ACC112 (cell line): ENCODE measurements around the gene CCDC71.

Experiments used
- H2AFZ ChIP-seq: fragments of 200-600 bp; sonication (generic); one replicate; pipeline ENCODE4 v1.6.0; 2017; ENCODE audit warnings: antibody characterized with exemption, low read length; ENCODE audit not compliant: unreplicated experiment
- H3K27ac ChIP-seq: fragments of 200-600 bp; sonication (generic); 2 replicates; pipeline ENCODE4 v1.5.1; 2014; ENCODE audit warnings: low read depth, mild to moderate bottlenecking, antibody characterized with exemption, low read length, moderate library complexity
- H3K27me3 ChIP-seq: fragments of 200-600 bp; sonication (generic); 2 replicates; pipeline ENCODE4 v1.6.1; 2014; ENCODE audit warnings: mild to moderate bottlenecking, antibody characterized with exemption, low read length, moderate library complexity, mixed read lengths; ENCODE audit not compliant: insufficient read depth
- H3K36me3 ChIP-seq: fragments of 200-600 bp; sonication (generic); 2 replicates; pipeline ENCODE4 v1.6.1; 2016; ENCODE audit warnings: mild to moderate bottlenecking, antibody characterized with exemption, low read length, moderate library complexity, mixed read lengths; ENCODE audit not compliant: insufficient read depth
- H3K4me1 ChIP-seq: fragments of 200-600 bp; sonication (generic); one replicate; pipeline ENCODE4 v1.6.1; 2016; ENCODE audit warnings: low read length, mixed read lengths; ENCODE audit not compliant: insufficient read depth, unreplicated experiment, control insufficient read depth
- H3K4me3 ChIP-seq: fragments of 200-600 bp; sonication (generic); 2 replicates; pipeline ENCODE4 v1.5.1; 2014; ENCODE audit warnings: mild to moderate bottlenecking, low read depth, low read length
- H3K79me2 ChIP-seq: fragments of 200-600 bp; sonication (generic); one replicate; pipeline ENCODE4 v1.6.0; 2016; ENCODE audit warnings: low read length; ENCODE audit not compliant: control insufficient read depth, unreplicated experiment, insufficient read depth

CCDC71 gene

DNA sequence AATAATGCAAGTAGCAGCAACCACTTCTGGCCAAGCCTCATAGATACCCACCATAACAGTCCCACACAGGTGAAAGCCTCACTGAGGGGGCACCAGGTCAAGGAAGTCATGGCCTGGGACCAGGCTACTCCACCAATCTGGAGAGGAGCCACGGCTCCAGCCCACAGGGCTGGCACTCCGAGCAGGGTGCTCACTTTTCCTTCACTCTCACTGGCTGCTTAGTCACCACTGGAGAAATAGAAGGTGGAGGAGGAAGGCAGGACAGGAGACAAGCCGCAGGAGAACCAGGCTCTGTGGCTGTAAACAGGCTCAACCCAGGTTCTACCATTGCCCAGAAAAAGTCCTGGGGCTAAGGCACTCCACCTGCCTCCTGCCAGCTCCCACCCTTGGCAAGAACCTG, 46.7 kb downstream of the CCDC71 start:
- peaks cover 13% of the 10 kb centered on the region; the same call in 1 of the 2 replicates for H3K36me3 ChIP-seq
- H3K27ac ChIP-seq = peak overlapping the region; percentile 82; the same call in 1 of the 2 replicates
- no peak overlapping the region for H2AFZ ChIP-seq

GRCh38 chr3:49119036-49119435, 47.1 kb downstream of the CCDC71 start:
- Histone ChIP-seq H2AFZ (no peak overlapping the region), H3K4me3 (peak overlapping the region; percentile 89), H3K4me1 (peaks cover 12% of the 10 kb centered on the region), H3K27ac (peak overlapping the region; percentile 82; the same call in 1 of the 2 replicates), H3K36me3 (peaks cover 13% of the 10 kb centered on the region; the same call in 1 of the 2 replicates), H3K79me2 (peaks cover 17% of the 10 kb centered on the region), H3K27me3 (no peaks in the 10 kb centered on the region)

More for the DNA sequence above, 46.7 kb downstream of the CCDC71 start:
- peaks cover 17% of the 10 kb centered on the region for H3K79me2 ChIP-seq
- H3K4me3 ChIP-seq = peak overlapping the region; percentile 89
- H3K27me3 ChIP-seq = no peaks in the 10 kb centered on the region
- peaks cover 12% of the 10 kb centered on the region for H3K4me1 ChIP-seq
